GM15510 (cell line): ENCODE measurements around the gene COPS2.
A peak's percentile ranks its signal among the peaks of the same experiment; 100 is the strongest.

Experiments used
- POLR2A ChIP-seq: IDR thresholded peaks from 3 replicates; pipeline ENCODE4 v1.6.1; 2011; ENCODE audit warnings: borderline replicate concordance; ENCODE audit not compliant: insufficient read length; ENCODE audit errors: extremely low read depth

COPS2 gene

GRCh38 chr15:49169880-49170597, 14.6 kb upstream of the COPS2 start, which contains the start of gene GALK2:
Gene GALK2 (plus strand): TSS chr15:49170247. CDS start chr15:49170323, 76 bp downstream.
- TF ChIP-seq POLR2A = peak; percentile 54

GRCh38 chr15:49168016-49168415, 12.6 kb upstream of the COPS2 start:
- TF ChIP-seq POLR2A = no peak

- TF ChIP-seq POLR2A = no peak
Observed at GRCh38 chr15:49164865-49165264, 9.5 kb upstream of the COPS2 start.

- TF ChIP-seq POLR2A = no peak
Observed at GRCh38 chr15:49163678-49164077, 8.3 kb upstream of the COPS2 start.

GRCh38 chr15:49155834-49156627, 632 bp upstream of the COPS2 start:
- TF ChIP-seq POLR2A = no peak

GRCh38 chr15:49154799-49155109, 645 bp downstream of the COPS2 start:
- no peak for TF ChIP-seq POLR2A

GRCh38 chr15:49154359-49154758, 1.0 kb downstream of the COPS2 start:
- no peak for TF ChIP-seq POLR2A

GRCh38 chr15:49152552-49153312, 2.7 kb downstream of the COPS2 start:
- TF ChIP-seq POLR2A = no peak

- TF ChIP-seq POLR2A = no peak
Observed at GRCh38 chr15:49151831-49152230, 3.6 kb downstream of the COPS2 start.

GRCh38 chr15:49148727-49149126, 6.7 kb downstream of the COPS2 start:
- TF ChIP-seq POLR2A = no peak

GRCh38 chr15:49148298-49148697, 7.1 kb downstream of the COPS2 start:
- no peak for TF ChIP-seq POLR2A

GRCh38 chr15:49145651-49146609, 9.5 kb downstream of the COPS2 start:
- no peak for TF ChIP-seq POLR2A

GRCh38 chr15:49137861-49138260, 17.5 kb downstream of the COPS2 start:
- no peak for TF ChIP-seq POLR2A

- no peak for TF ChIP-seq POLR2A
Observed at GRCh38 chr15:49135911-49136310, 19.5 kb downstream of the COPS2 start.
